Brain microvascular endothelial cell (primary cell): ENCODE measurements around the gene ALS2.

Experiments used
- DNase-seq: peaks from one replicate; pipeline ENCODE4 v3.0.0-alpha.2; 2020
- H3K27ac ChIP-seq: fragments of 250-450 bp; sonication (Bioruptor Pico); 2 replicates; pipeline ENCODE4 v1.5.1; 2020; ENCODE audit warnings: mild to moderate bottlenecking, moderate library complexity
- H3K27me3 ChIP-seq: fragments of 250-450 bp; sonication (Bioruptor Pico); replicated peaks from 2 replicates; pipeline ENCODE4 v1.5.1; 2020; ENCODE audit warnings: mild to moderate bottlenecking
- H3K36me3 ChIP-seq: fragments of 250-450 bp; sonication (Bioruptor Pico); replicated peaks from 2 replicates; pipeline ENCODE4 v1.5.1; 2020; ENCODE audit warnings: mild to moderate bottlenecking
- H3K4me3 ChIP-seq: 2 replicates; pipeline ENCODE4 v1.5.1; 2011; ENCODE audit warnings: low read depth, mild to moderate bottlenecking, control low read depth, low read length, moderate library complexity
- CTCF ChIP-seq: IDR thresholded peaks from 2 replicates; pipeline ENCODE4 v1.5.1; 2011; ENCODE audit warnings: low read depth, mild to moderate bottlenecking, moderate library complexity, low read length, control low read depth, inconsistent platforms; ENCODE audit errors: missing control alignments
- in situ Hi-C: cut with HindIII; loops from 2 replicates; pipeline ENCODE4 v1.10.0; 2017; ENCODE audit warnings: low sequenced_read_pairs, low pct_ligation_motif_present

Gene ALS2

GRCh38 chr2:201698588-201699226, 82.0 kb downstream of the ALS2 start, which contains the start of gene MPP4:
MPP4 (minus strand) TSS chr2:201698644; CDS start chr2:201693954, 4,690 bp downstream.
- Histone ChIP-seq H3K4me3 (peak within 1 kb of the TSS; percentile 16), H3K27me3 (no peaks in the 10 kb centered on the region), H3K36me3 (peaks cover 11% of the 10 kb centered on the region), H3K27ac (peak within 1 kb of the TSS; percentile 68)
- DNase-seq: no peak
- in situ Hi-C loops: no loop called here
- TF ChIP-seq CTCF: no peak

- Histone ChIP-seq H3K27ac (peak overlapping the region; percentile 68), H3K36me3 (peaks cover 11% of the 10 kb centered on the region), H3K27me3 (no peaks in the 10 kb centered on the region), H3K4me3 (peak overlapping the region; percentile 16)
- no peak for TF ChIP-seq CTCF
- DNase-seq: peak; percentile 82
- in situ Hi-C loops: no loop called here
Observed at GRCh38 chr2:201697899-201698298, 82.8 kb downstream of the ALS2 start.

- DNase-seq: peak; percentile 82
- peak overlapping the region; percentile 68 for H3K27ac ChIP-seq
Observed at GRCh38 chr2:201696151-201696659, 84.5 kb downstream of the ALS2 start.

GRCh38 chr2:201685156-201685555, 95.6 kb downstream of the ALS2 start:
- H3K4me3 ChIP-seq: no peak overlapping the region
- H3K36me3 ChIP-seq: peaks cover 7% of the 10 kb centered on the region
- in situ Hi-C loops: no loop called here
- H3K27ac ChIP-seq: no peak overlapping the region
- H3K27me3 ChIP-seq: no peaks in the 10 kb centered on the region
- DNase-seq: no peak
- TF ChIP-seq CTCF: no peak

More at GRCh38 chr2:201696151-201696659, 84.5 kb downstream of the ALS2 start:
- Histone ChIP-seq H3K27me3 (no peaks in the 10 kb centered on the region), H3K36me3 (no peaks in the 10 kb centered on the region), H3K4me3 (no peak overlapping the region)
- TF ChIP-seq CTCF: no peak
- in situ Hi-C loops: no loop called here

- no peak overlapping the region for H3K4me3 ChIP-seq
- peak; percentile 80 for TF ChIP-seq CTCF
- H3K27ac ChIP-seq: no peak overlapping the region
- in situ Hi-C loops: no loop called here
- H3K36me3 ChIP-seq: peaks cover 9% of the 10 kb centered on the region
- no peaks in the 10 kb centered on the region for H3K27me3 ChIP-seq
- DNase-seq: no peak
Observed at GRCh38 chr2:201680743-201681142, 100.0 kb downstream of the ALS2 start.
